GM18870 (cell line): ENCODE measurements around the gene PPIL6.

Experiments
- ATAC-seq: cut with Tn5 transposase; IDR thresholded peaks from one replicate; pipeline ENCODE4 v1.9.1; 2021; ENCODE audit warnings: moderate library complexity; ENCODE audit not compliant: unreplicated experiment

The PPIL6 gene

DNA sequence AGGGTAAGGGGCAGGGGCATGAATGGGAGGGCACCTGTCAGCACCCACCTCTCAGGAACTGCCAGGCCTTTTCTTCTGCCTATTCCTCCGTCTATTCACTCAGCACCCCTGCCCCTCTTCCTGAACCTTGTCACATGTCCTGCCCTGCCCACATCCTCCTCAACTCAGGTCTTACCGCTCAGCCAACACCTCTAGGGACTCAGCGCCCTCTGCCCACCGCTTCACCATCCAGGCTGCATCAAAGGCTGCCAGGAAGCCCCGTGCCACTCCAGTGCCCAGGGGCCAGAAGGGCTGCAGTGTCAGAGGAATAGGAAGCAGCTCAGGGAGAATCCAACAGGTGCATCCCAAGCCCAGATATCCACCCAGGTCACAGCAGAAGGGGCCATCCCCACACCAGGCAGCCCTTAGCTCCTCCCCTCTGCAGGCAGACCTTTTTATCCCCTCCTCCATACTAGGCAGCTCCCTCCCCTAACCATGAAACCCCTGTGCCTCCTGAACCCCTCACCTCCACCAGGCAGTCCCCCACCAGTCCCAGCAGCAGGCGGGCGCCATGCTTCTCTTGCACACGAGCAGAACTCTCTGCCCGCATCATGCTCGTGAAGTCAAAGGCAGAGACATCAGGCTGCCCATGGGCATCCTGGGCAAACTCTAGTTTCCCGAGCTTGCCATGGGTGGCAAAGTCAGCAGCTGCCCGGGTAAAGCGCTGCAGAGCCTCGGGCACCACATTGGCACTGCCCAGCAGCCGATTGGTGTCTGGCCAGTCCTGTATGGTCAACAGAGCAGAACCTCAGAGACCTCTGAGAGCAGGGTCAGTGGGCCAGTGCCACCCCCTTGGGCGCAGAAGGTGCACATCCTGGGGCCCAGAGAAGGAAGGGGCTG, 9.6 kb upstream of the PPIL6 start:
- ATAC-seq: no peak

DNA sequence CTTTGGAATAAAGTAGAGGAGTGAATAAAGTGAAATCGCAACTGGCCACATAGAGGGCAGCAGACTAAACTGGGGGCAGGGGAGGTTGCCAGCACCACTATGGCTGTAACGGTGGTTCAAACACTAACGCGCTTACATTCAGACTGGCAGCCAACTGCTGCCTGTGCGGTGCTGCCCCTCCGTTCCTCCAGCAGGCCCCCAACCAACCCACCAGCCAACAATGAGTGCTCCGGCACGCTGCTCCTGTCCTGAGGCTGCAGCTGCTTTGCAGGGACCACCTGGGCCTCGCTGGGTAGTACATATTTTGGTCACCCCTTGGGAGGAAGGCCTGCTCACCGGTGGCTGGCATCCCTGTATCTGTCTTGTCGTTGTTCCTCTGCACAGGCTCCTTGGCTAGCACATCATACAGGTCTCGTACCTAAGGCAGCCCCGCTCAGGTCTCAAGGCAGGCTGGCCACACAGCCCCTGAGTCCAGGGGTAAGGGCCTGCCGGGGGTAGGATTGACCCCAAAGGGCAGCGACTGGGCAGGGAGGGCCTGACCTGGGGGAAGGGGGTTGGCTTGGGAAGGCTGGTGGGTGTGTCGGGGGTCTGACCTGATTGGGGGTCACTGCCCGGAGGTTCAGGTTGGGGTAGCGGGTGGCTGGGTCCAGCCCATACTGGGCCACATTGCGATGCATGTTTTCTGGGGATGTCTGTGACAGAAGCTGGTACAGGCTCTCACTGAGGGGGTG, 8.8 kb upstream of the PPIL6 start:
- no peak for ATAC-seq

DNA sequence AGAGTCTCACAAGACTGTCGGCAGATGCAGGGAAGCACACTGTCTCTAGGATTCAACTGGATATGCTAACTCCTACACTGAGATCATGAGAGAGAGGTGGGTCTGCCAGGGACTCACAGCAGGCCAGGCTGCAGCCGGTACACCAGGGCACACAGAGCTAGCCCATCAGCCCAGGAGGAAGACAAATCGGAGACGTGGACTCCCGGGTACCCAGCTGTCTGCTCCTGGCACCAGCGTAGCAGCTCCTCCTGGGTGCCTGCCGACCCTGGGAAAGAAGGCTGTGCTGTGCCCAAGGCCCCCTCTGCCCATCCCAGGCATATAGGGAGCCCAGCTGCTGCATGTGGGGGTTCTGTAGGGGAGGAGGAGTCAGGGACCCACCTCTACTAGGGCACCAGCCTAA, 8.2 kb upstream of the PPIL6 start:
- no peak for ATAC-seq

DNA sequence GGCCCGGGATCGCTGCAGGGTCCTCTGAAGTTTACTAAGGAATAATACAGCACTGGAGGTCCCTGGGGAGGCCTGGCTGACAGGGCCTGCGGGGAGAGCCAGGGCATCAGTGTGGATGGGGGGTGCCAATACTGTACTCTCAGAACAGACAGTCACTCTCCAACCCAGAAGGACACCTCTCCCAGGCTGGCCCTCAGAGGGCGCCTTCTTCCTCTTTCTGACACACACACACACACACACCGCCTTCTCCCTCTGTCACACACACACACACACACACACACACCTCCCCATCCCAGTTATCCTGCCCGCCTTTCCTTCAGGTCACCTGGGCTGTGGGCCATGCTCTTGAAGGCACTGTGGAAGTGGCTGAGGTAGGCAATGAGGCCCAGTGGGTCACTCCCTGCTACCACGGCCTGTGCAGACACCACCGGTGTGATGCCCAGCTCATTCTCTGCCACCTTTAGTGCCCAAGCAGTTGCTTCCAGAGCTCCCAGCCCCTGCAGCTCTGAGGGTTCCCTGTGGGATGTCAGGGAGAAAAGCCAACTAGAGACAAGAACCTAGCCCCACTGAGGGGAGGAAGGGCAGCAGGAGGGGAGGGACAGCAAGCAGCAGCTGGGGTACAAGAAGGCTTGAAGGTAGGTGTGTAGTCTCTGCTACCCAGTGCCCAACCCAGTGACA, 7.6 kb upstream of the PPIL6 start:
- no peak for ATAC-seq

DNA sequence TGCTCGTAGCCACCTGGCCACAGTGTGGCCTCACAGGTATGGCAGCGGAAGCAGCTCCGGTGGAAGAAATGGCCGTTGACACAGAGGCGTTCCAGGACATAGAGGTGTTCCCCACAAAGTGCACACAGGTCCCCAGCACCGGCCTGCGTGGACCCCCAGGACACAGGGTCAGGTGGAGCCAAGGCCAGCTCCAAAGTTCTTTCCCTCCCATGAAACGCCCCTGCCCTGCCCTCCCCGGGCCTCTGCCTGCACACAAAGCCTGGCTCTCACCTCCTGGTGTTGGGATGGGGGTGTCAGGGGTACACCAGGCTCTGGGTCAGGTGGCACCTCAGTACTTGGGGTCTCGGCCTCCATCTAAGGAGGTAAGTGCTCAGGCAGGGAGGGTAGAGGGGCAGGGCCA, 6.7 kb upstream of the PPIL6 start:
- no peak for ATAC-seq

DNA sequence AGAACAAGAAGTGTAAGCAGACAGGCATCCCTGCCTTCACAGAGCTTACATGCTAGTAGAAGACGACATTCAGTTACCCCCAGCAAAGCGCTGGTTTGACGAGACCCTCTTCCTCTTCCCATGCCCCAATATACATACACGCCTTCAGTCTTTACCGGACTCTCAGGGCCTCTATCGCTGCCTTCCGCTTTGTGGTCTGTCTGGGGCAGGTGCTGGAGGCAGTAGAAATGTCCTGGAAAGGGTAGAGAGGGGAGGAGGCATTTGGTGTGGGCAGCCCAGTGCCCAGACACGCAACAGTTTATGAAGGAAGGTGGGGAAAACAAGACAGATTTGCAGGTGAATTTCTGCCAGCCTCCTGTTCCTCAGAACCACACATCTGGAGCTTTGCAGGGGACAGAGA, 6.1 kb upstream of the PPIL6 start:
- ATAC-seq: no peak

DNA sequence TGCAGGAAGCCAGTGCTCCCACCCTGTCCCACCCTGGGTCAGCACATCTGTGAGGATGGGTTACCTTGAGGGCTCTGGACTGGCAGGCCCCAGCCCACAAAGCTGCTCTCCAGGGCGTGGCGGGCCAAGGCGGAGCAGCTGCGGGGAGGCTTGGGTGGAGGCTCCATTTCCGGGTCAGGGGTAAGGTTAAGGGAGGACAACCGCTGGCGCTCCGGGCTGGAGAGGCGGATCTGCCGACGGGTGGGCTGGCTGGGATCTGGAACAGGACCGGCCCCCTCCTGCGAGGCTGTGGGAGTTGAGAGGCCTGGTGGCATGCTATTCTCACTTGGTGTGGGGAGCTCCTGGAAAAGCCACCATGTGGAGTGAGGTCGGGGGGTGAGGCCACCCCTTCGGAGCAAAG, 5.6 kb upstream of the PPIL6 start:
- no peak for ATAC-seq

DNA sequence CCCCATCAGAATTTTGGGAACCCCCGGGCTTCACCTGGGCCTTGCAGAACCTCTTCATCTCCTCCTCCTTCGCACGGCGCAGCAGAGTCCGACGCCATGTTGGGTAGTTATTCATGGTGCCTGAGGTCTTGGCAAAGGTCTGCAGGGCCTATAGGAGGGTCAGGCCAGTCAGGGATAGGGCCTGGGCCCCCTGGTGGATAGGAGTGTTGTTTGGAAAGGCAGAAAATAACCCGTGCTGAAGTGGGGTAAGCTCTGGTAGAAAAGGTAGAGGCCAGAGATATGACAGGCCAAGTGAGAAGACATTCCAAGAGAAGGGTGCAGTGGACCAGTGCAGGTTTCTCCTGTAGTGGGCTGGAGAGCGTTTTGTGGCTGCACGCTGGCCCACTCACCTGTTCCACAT, 5.0 kb upstream of the PPIL6 start:
- ATAC-seq: no peak

DNA sequence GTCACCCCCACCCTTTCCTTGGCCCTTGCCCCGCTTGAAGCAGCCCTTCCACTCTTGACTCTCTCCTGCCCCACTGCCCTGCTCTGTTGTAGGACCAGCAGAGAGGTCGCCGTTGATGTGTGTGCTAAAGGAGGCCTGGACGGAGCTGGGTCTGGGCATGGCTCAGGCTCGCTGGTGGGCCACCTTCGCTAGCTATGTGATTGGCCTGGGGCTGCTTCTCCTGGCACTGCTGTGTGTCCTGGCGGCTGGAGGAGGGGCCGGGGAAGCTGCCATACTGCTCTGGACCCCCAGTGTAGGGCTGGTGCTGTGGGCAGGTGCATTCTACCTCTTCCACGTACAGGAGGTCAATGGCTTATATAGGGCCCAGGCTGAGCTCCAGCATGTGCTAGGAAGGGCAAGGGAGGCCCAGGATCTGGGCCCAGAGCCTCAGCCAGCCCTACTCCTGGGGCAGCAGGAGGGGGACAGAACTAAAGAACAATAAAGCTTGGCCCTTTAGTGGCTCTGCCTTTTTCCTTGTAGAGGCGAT, 3.1 kb upstream of the PPIL6 start:
- ATAC-seq: no peak

DNA sequence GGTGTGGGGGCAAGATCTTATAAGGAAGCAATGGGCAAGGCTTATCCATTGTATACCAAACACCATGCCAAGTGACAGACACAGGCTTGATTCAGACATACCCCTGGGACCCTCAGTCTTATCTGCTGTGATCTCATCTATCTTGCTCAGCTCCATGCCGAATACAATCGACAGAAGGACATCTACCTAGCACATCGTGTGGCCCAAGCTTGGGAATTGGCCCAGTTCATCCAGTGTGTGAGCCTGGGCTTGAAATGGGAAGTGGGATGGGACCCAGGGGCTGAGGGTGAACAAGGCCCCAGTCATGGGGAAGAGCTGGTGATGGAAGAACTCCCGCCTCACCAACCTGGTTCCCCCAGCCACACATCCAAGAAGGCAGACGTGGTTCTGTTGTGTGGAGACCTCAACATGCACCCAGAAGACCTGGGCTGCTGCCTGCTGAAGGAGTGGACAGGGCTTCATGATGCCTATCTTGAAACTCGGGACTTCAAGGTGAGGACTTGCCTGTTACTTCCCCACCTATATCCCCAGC, 2.0 kb upstream of the PPIL6 start:
- no peak for ATAC-seq

DNA sequence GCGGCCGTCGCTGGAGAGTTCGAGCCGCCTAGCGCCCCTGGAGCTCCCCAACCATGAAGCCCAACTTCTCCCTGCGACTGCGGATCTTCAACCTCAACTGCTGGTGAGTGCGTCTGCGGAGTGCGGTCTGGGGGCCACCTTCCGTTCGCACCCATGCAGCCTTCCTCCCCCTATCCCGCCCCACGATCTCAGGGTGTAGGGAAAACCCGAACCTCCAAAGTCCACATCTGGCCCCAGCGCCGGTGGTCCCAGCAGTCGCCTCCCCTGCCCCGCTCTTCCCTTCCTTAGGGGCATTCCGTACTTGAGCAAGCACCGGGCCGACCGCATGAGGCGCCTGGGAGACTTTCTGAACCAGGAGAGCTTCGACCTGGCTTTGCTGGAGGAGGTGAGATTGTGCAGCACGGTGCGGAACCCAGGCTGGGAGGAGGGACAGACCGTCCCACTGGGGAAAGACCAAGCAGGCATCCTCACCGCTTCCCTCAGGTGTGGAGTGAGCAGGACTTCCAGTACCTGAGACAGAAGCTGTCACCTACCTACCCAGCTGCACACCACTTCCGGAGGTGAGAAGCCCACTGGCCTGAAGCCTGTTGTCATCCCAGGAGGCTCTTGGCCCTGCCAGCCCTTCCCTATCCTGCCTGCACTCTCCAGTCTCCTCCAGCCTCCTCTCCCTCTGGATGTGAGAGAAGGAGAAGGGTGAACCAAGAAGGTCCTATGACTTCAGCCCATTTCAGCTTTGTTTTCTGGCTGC, 815 bp upstream of the PPIL6 start:
- ATAC-seq: no peak

DNA sequence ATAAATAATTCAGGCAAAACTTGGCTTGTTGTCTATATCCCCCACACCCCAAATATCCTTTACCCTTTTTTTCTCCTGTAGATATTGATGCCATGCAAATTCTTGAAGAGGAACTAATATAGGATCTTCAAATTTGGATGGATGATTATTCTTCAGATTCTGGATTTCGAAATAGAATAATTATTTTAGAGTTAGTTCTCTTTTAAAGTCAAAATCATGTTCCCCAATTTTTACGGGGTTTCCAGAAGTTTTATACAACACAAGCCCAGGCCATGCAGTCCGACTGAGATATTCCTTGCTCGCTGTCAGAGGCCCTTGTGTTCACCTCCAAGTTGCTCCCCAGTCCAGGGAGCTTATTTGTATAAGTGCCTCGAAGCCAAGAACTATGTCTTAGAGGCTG, 4.4 kb downstream of the PPIL6 start:
- no peak for ATAC-seq

DNA sequence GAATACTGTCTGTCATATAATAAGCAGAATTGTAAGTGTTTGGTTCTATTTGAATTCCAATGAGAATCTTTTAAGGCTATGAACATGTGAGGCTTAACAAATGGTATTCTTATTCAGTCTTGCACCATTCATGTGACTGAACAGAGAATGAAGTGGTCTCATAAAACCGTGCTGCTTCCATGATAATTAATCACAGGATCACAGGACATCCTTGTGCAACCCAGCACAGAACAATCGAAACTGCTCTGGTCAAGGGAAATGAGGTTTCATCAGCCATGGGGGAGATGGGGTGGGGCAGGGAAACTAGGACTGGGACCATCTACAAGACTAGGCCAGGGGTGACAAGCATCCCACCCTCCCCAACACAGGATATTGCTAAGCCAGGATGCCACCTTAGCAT, 6.0 kb downstream of the PPIL6 start:
- no peak for ATAC-seq

DNA sequence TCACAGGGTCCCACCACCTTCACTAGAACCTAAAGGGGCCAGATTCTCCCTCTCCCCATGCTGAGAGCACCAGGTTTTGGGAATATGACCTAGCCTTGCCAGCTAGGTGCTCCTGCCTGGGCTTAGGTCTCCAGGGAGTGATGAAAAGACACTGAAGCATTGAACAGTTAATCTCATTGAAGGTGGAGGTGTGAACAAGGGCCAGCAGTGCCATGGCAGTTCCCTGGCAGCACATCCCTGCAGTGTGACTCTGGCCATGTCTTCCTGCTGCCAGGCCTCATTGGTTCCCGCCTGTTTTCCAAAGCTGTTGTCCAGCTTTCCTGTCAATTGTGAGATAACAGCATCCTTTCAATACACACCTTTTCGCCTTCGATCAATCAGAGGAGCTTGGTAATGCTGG, 10.9 kb downstream of the PPIL6 start:
- ATAC-seq: no peak

DNA sequence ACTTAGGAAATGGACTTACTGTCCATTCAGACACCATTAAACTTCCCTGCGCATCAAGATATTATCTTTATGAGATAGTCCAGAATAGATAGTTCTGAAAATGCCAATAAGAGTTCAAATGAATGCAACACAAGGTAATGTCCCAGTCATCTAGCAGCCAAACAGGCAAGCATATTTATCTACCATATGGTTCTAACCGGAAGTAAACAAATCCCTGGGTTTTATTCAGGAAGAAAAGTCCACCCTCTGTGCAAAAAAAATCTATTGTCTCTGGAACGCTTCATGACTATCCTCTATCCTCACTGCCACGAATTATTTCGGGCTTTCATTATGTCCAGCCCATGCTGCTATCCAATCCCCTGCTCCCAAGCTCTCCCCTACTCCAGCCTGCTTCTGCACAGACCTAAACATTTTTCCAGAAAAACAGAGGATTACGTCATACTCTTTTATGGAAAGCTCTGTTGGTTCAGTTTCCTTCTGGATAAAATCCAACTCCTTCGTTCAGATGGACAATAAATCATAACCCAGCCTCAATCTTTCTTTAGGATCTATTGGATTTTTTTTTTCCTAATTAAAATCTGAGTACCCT, 11.4 kb downstream of the PPIL6 start:
- no peak for ATAC-seq

DNA sequence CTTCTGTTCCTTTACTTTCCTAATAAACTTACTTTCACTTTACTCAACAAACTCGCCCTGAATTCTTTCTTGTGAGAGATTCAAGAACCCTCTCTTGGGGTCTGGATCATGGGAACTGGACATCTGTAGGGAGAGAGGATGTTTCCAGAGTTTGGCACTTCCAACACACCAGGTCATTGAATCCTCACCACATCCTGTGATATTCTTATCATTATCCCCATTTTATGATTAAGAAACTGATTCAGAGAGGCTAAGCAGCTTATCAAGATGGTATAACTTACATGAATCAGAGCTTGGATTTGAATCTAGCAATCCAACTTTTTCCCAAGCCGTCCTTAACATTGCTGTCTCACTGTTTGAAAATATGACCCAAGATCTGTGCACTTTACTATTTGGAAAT, 15.5 kb downstream of the PPIL6 start:
- no peak for ATAC-seq

DNA sequence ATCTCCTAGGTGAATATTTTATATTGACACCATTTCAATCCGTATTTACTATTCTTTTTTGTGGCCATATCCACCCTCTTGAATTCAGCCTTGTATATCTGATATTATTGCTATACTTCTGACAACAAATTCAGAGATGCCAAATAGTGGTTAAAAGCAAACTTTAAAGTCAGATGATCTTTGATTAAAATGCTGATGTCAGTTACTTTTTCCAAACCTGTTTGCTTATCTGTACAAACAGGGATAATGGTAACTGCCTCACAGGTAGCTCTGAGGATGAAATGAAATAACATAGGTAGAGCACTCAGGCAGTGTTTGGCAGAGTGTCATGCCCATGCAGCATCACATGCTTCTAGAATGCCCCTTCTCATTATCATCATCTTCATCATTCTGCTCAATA, 19.2 kb downstream of the PPIL6 start:
- ATAC-seq: no peak

DNA sequence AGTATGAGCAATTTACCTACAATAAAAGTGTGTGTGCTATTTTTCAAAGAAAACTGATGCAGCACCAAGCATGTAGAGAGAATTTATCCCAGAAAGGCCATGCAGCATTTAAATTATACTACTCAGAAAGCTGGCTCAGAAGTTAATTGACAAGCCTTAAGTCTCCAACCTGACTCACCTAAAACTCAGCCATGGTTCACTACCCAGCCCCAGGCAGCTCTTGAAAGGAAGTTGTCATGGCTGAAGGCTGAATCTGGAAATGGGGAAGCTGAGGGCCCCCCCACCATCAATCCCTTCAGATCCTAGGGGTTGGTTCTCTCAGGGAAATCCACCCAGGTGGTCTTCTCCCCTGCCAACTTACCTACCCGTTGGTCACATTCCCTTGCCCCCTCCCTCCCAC, 19.7 kb downstream of the PPIL6 start:
- no peak for ATAC-seq

DNA sequence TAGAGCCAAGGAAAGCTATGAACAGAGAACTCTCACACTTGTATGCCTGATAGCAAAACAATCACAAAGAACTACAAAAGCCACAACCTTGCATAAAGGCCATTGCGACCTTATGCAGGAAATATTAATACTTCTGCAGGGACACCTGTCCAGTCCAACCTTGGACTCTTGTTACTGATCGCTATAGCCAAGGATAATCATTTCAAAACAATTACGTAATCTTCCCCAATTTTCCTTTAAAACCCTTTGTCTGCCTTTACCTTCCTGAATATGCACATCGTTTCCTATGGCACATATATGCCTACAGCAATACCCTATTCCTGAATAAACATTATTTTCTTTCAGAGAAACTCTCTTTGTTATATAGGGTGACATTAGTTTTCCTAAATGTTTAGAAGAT, 22.8 kb downstream of the PPIL6 start:
- no peak for ATAC-seq

DNA sequence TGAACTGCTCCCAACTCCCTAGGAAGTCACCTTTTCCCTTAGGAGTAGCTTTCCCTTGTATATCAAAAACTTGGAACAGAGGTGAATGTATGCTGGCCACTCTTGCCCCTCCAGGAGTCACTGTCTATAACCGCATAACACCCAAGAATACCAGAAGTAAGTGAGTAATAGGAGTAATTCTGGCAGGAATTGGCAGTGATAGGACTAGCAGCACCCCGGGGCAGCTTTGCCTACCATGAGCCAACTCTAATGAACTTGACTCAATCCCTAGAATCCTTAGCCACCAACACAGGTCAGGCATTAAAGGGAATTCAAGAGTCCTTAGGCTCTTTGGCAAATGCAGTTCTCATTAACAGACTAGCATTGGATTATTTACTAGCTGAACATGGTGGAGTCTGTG, 29.4 kb downstream of the PPIL6 start:
- no peak for ATAC-seq
